HEK293 (cell line): ENCODE measurements around the gene CDC14A.

Source experiments
- BCL11A ChIP-seq: fragments of 450-650 bp; formaldehyde crosslinking; IDR thresholded peaks from 2 replicates; pipeline ENCODE4 v1.5.1; 2016; ENCODE audit warnings: low read depth, missing biosample characterization, missing genetic modification characterization
- BCL11B ChIP-seq: fragments of 450-650 bp; formaldehyde crosslinking; IDR thresholded peaks from 2 replicates; pipeline ENCODE4 v1.5.1; 2016; ENCODE audit warnings: low read depth, missing biosample characterization, missing genetic modification characterization
- GLI4 ChIP-seq: fragments of 450-650 bp; formaldehyde crosslinking; IDR thresholded peaks from 2 replicates; pipeline ENCODE4 v1.5.1; 2016; ENCODE audit warnings: missing biosample characterization, missing genetic modification characterization
- KLF7 ChIP-seq: fragments of 450-650 bp; formaldehyde crosslinking; IDR thresholded peaks from 2 replicates; pipeline ENCODE4 v1.5.1; 2016; ENCODE audit warnings: missing biosample characterization, missing genetic modification characterization, borderline replicate concordance
- KLF8 ChIP-seq: fragments of 450-650 bp; formaldehyde crosslinking; IDR thresholded peaks from 2 replicates; pipeline ENCODE4 v1.5.1; 2016; ENCODE audit warnings: missing biosample characterization, missing genetic modification characterization
- TRIM28 ChIP-seq: IDR thresholded peaks from 2 replicates; pipeline ENCODE4 v1.6.1; 2011; ENCODE audit warnings: low read length, control low read depth, borderline replicate concordance
- WT1 ChIP-seq: fragments of 450-650 bp; formaldehyde crosslinking; IDR thresholded peaks from 2 replicates; pipeline ENCODE4 v1.5.1; 2016; ENCODE audit warnings: missing biosample characterization, missing genetic modification characterization
- ZBTB48 ChIP-seq: fragments of 450-650 bp; formaldehyde crosslinking; IDR thresholded peaks from 2 replicates; pipeline ENCODE4 v1.5.1; 2016; ENCODE audit warnings: missing biosample characterization, missing genetic modification characterization
- ZNF112 ChIP-seq: fragments of 450-650 bp; formaldehyde crosslinking; IDR thresholded peaks from 2 replicates; pipeline ENCODE4 v1.5.0; 2017; ENCODE audit warnings: missing biosample characterization, missing genetic modification characterization
- ZNF138 ChIP-seq: fragments of 450-650 bp; formaldehyde crosslinking; IDR thresholded peaks from 2 replicates; pipeline ENCODE4 v1.5.1; 2016; ENCODE audit warnings: missing biosample characterization, missing genetic modification characterization, borderline replicate concordance
- ZNF184 ChIP-seq: fragments of 450-650 bp; IDR thresholded peaks from 2 replicates; pipeline ENCODE4 v1.5.1; 2018; ENCODE audit warnings: missing biosample characterization, mild to moderate bottlenecking, missing genetic modification characterization
- ZNF202 ChIP-seq: fragments of 450-650 bp; formaldehyde crosslinking; IDR thresholded peaks from 2 replicates; pipeline ENCODE4 v1.5.1; 2016; ENCODE audit warnings: missing biosample characterization, missing genetic modification characterization, borderline replicate concordance
- ZNF473 ChIP-seq: fragments of 450-650 bp; formaldehyde crosslinking; IDR thresholded peaks from 2 replicates; pipeline ENCODE4 v1.5.1; 2017; ENCODE audit warnings: missing biosample characterization, missing genetic modification characterization
- ZNF529 ChIP-seq: fragments of 450-650 bp; formaldehyde crosslinking; IDR thresholded peaks from 2 replicates; pipeline ENCODE4 v1.5.1; 2017; ENCODE audit warnings: missing genetic modification characterization, missing biosample characterization; ENCODE audit not compliant: insufficient replicate concordance
- ZNF530 ChIP-seq: fragments of 450-650 bp; formaldehyde crosslinking; IDR thresholded peaks from 2 replicates; pipeline ENCODE4 v1.5.1; 2016; ENCODE audit warnings: low read depth, missing biosample characterization, missing genetic modification characterization
- ZNF571 ChIP-seq: fragments of 450-650 bp; formaldehyde crosslinking; IDR thresholded peaks from 2 replicates; pipeline ENCODE4 v1.5.0; 2017; ENCODE audit warnings: missing biosample characterization, missing genetic modification characterization
- ZNF621 ChIP-seq: fragments of 450-650 bp; formaldehyde crosslinking; IDR thresholded peaks from 2 replicates; pipeline ENCODE4 v1.5.1; 2017; ENCODE audit warnings: missing biosample characterization, missing genetic modification characterization
- ZNF660 ChIP-seq: fragments of 450-650 bp; IDR thresholded peaks from 2 replicates; pipeline ENCODE4 v1.5.1; 2018; ENCODE audit warnings: missing biosample characterization, mild to moderate bottlenecking, missing genetic modification characterization
- ZNF664 ChIP-seq: fragments of 450-650 bp; formaldehyde crosslinking; IDR thresholded peaks from 2 replicates; pipeline ENCODE4 v1.5.1; 2016; ENCODE audit warnings: missing biosample characterization, missing genetic modification characterization
- ZNF707 ChIP-seq: fragments of 450-650 bp; formaldehyde crosslinking; IDR thresholded peaks from 2 replicates; pipeline ENCODE4 v1.5.1; 2016; ENCODE audit warnings: missing biosample characterization, missing genetic modification characterization
- ZNF785 ChIP-seq: fragments of 450-650 bp; formaldehyde crosslinking; IDR thresholded peaks from 2 replicates; pipeline ENCODE4 v1.5.1; 2016; ENCODE audit warnings: missing biosample characterization, missing genetic modification characterization
- TF ChIP-seq, protein P1 (sequence below): fragments of 450-650 bp; formaldehyde crosslinking; IDR thresholded peaks from 2 replicates; pipeline ENCODE4 v1.5.1; 2016; ENCODE audit warnings: missing biosample characterization, missing genetic modification characterization
- TF ChIP-seq, protein P2 (sequence below): fragments of 450-650 bp; formaldehyde crosslinking; IDR thresholded peaks from 2 replicates; pipeline ENCODE4 v1.5.1; 2016; ENCODE audit warnings: missing biosample characterization, missing genetic modification characterization
- TF ChIP-seq, protein P3 (sequence below): fragments of 450-650 bp; formaldehyde crosslinking; IDR thresholded peaks from 2 replicates; pipeline ENCODE4 v1.5.1; 2016; ENCODE audit warnings: missing biosample characterization, missing genetic modification characterization
- TF ChIP-seq, protein P4 (sequence below): fragments of 450-650 bp; formaldehyde crosslinking; IDR thresholded peaks from 2 replicates; pipeline ENCODE4 v1.5.1; 2016; ENCODE audit warnings: missing biosample characterization, missing genetic modification characterization
- TF ChIP-seq, protein P5 (sequence below): fragments of 450-650 bp; formaldehyde crosslinking; IDR thresholded peaks from 2 replicates; pipeline ENCODE4 v1.5.1; 2016; ENCODE audit warnings: missing biosample characterization, missing genetic modification characterization, low read depth
- TF ChIP-seq, protein P6 (sequence below): fragments of 450-650 bp; formaldehyde crosslinking; IDR thresholded peaks from 2 replicates; pipeline ENCODE4 v1.5.1; 2016; ENCODE audit warnings: missing biosample characterization, missing genetic modification characterization, low read depth

The CDC14A gene

DNA sequence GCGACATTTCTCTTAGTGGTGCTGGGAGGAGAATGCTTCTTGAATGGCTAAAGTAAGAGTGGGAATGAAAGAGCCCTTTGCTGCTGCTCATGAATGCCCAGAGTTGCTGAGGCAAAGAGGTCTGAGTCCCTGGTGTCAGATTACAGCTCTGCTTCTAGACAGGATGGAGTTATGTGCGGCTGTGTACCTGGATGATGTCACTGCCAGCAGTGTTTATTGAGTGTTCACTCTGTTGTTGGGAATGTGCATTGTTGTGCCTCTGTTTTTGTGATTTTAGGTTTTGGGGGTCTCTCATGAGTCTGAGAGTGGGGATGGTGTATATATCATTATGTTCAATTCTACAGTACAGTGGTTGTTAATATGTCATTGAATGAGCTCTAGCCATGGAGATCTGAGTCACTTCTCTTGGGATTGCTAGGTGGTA, 2.7 kb downstream of the CDC14A start (continued):
- TF ChIP-seq, protein P1, sequence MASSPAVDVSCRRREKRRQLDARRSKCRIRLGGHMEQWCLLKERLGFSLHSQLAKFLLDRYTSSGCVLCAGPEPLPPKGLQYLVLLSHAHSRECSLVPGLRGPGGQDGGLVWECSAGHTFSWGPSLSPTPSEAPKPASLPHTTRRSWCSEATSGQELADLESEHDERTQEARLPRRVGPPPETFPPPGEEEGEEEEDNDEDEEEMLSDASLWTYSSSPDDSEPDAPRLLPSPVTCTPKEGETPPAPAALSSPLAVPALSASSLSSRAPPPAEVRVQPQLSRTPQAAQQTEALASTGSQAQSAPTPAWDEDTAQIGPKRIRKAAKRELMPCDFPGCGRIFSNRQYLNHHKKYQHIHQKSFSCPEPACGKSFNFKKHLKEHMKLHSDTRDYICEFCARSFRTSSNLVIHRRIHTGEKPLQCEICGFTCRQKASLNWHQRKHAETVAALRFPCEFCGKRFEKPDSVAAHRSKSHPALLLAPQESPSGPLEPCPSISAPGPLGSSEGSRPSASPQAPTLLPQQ (tag by site-specific recombination) = peak; percentile 75
- no peak for TF ChIP-seq ZNF529 (tag by site-specific recombination)
- peak; percentile 17; the same call in 1 of the 2 replicates for TF ChIP-seq ZNF664
- TF ChIP-seq ZNF785 (tag by site-specific recombination) = no peak
- no peak for TF ChIP-seq ZNF184 (tag by site-specific recombination)
- no peak for TF ChIP-seq ZNF621
- peak; percentile 83; the same call in 1 of the 2 replicates for TF ChIP-seq TRIM28
- no peak for TF ChIP-seq ZNF112
- no peak for TF ChIP-seq ZBTB48 (tag by site-specific recombination)
- TF ChIP-seq ZNF707 (tag by site-specific recombination) = no peak
- no peak for TF ChIP-seq ZNF530 (tag by site-specific recombination)
- TF ChIP-seq BCL11B (tag by site-specific recombination) = no peak
- TF ChIP-seq, protein P2, sequence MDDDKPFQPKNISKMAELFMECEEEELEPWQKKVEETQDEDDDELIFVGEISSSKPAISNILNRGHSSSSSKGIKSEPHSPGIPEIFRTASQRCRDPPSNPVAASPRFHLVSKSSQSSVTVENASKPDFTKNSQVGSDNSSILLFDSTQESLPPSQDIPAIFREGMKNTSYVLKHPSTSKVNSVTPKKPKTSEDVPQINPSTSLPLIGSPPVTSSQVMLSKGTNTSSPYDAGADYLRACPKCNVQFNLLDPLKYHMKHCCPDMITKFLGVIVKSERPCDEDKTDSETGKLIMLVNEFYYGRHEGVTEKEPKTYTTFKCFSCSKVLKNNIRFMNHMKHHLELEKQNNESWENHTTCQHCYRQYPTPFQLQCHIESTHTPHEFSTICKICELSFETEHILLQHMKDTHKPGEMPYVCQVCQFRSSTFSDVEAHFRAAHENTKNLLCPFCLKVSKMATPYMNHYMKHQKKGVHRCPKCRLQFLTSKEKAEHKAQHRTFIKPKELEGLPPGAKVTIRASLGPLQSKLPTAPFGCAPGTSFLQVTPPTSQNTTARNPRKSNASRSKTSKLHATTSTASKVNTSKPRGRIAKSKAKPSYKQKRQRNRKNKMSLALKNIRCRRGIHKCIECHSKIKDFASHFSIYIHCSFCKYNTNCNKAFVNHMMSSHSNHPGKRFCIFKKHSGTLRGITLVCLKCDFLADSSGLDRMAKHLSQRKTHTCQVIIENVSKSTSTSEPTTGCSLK = no peak
- no peak for TF ChIP-seq ZNF571 (tag by site-specific recombination)
- TF ChIP-seq WT1 (tag by site-specific recombination) = no peak
- TF ChIP-seq KLF8 = no peak
- TF ChIP-seq, protein P3, sequence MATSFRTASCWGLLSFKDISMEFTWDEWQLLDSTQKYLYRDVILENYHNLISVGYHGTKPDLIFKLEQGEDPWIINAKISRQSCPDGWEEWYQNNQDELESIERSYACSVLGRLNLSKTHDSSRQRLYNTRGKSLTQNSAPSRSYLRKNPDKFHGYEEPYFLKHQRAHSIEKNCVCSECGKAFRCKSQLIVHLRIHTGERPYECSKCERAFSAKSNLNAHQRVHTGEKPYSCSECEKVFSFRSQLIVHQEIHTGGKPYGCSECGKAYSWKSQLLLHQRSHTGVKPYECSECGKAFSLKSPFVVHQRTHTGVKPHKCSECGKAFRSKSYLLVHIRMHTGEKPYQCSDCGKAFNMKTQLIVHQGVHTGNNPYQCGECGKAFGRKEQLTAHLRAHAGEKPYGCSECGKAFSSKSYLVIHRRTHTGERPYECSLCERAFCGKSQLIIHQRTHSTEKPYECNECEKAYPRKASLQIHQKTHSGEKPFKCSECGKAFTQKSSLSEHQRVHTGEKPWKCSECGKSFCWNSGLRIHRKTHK (tag by site-specific recombination) = no peak
- 0 out of 2 replicates have a peak, but pooled peaks have one; percentile 10 for TF ChIP-seq ZNF660 (tag by site-specific recombination)
- TF ChIP-seq, protein P4, sequence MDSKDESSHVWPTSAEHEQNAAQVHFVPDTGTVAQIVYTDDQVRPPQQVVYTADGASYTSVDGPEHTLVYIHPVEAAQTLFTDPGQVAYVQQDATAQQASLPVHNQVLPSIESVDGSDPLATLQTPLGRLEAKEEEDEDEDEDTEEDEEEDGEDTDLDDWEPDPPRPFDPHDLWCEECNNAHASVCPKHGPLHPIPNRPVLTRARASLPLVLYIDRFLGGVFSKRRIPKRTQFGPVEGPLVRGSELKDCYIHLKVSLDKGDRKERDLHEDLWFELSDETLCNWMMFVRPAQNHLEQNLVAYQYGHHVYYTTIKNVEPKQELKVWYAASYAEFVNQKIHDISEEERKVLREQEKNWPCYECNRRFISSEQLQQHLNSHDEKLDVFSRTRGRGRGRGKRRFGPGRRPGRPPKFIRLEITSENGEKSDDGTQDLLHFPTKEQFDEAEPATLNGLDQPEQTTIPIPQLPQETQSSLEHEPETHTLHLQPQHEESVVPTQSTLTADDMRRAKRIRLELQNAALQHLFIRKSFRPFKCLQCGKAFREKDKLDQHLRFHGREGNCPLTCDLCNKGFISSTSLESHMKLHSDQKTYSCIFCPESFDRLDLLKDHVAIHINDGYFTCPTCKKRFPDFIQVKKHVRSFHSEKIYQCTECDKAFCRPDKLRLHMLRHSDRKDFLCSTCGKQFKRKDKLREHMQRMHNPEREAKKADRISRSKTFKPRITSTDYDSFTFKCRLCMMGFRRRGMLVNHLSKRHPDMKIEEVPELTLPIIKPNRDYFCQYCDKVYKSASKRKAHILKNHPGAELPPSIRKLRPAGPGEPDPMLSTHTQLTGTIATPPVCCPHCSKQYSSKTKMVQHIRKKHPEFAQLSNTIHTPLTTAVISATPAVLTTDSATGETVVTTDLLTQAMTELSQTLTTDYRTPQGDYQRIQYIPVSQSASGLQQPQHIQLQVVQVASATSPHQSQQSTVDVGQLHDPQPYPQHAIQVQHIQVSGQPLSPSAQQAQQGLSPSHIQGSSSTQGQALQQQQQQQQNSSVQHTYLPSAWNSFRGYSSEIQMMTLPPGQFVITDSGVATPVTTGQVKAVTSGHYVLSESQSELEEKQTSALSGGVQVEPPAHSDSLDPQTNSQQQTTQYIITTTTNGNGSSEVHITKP = peak; percentile 51; the same call in 1 of the 2 replicates
- TF ChIP-seq, protein P5, sequence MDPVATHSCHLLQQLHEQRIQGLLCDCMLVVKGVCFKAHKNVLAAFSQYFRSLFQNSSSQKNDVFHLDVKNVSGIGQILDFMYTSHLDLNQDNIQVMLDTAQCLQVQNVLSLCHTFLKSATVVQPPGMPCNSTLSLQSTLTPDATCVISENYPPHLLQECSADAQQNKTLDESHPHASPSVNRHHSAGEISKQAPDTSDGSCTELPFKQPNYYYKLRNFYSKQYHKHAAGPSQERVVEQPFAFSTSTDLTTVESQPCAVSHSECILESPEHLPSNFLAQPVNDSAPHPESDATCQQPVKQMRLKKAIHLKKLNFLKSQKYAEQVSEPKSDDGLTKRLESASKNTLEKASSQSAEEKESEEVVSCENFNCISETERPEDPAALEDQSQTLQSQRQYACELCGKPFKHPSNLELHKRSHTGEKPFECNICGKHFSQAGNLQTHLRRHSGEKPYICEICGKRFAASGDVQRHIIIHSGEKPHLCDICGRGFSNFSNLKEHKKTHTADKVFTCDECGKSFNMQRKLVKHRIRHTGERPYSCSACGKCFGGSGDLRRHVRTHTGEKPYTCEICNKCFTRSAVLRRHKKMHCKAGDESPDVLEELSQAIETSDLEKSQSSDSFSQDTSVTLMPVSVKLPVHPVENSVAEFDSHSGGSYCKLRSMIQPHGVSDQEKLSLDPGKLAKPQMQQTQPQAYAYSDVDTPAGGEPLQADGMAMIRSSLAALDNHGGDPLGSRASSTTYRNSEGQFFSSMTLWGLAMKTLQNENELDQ (tag by site-specific recombination) = no peak
- no peak for TF ChIP-seq ZNF202 (tag by site-specific recombination)
- TF ChIP-seq KLF7 = no peak
- no peak for TF ChIP-seq ZNF138
- TF ChIP-seq BCL11A (tag by site-specific recombination) = peak; percentile 61; the same call in 1 of the 2 replicates
- TF ChIP-seq, protein P6, sequence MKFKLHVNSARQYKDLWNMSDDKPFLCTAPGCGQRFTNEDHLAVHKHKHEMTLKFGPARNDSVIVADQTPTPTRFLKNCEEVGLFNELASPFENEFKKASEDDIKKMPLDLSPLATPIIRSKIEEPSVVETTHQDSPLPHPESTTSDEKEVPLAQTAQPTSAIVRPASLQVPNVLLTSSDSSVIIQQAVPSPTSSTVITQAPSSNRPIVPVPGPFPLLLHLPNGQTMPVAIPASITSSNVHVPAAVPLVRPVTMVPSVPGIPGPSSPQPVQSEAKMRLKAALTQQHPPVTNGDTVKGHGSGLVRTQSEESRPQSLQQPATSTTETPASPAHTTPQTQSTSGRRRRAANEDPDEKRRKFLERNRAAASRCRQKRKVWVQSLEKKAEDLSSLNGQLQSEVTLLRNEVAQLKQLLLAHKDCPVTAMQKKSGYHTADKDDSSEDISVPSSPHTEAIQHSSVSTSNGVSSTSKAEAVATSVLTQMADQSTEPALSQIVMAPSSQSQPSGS = peak; percentile 94
- TF ChIP-seq GLI4 (tag by site-specific recombination) = no peak
- TF ChIP-seq ZNF473 (tag by site-specific recombination) = no peak
